ENCODE data around the gene MELK.
A peak's percentile ranks its signal among the peaks of the same experiment; 100 is the strongest.

The MELK gene

GRCh38 chr9:36676778-36677485 is 104.2 kb downstream of the MELK start:
- no peak for DNase-seq

DNA sequence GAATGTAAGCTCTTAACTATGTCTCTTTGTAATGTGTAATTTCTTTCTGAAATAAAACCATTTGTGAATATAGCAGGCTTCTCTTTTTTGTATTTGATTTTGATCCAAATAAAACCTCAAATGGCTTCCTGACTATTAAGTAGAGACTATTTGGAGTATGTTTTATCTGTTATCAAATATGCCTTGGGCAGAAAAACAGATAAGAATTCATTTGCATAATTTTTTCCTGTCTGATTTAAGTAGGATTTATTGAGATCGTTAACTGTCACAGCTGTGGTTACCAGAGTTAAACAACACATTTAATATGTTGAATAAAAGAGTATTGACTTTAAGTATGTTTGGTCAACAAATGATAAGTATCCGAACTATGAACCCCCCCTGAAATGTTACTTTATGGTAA is 104.9 kb downstream of the MELK start:
- no peak for DNase-seq

DNA sequence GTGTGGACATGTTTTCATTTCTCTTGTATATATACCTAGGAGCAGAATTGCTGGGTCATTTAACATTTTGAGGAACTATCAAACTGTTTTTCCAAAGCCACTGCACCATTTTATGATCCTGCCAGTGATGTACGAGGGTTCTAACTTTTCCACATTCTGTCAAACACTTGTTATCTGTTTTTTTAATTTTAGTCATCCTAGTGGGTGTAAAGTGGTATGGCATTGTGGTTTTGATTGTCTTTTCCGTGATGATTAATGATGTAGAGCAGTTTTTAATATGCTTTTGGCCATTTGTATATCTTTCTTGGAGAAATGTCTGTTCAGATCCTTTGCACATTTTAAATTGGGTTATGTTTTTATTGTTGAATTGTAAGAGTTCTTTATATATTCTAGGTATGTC is 107.0 kb downstream of the MELK start:
- no peak for DNase-seq

GRCh38 chr9:36686471-36686870 is 113.8 kb downstream of the MELK start:
- DNase-seq: no peak

DNA sequence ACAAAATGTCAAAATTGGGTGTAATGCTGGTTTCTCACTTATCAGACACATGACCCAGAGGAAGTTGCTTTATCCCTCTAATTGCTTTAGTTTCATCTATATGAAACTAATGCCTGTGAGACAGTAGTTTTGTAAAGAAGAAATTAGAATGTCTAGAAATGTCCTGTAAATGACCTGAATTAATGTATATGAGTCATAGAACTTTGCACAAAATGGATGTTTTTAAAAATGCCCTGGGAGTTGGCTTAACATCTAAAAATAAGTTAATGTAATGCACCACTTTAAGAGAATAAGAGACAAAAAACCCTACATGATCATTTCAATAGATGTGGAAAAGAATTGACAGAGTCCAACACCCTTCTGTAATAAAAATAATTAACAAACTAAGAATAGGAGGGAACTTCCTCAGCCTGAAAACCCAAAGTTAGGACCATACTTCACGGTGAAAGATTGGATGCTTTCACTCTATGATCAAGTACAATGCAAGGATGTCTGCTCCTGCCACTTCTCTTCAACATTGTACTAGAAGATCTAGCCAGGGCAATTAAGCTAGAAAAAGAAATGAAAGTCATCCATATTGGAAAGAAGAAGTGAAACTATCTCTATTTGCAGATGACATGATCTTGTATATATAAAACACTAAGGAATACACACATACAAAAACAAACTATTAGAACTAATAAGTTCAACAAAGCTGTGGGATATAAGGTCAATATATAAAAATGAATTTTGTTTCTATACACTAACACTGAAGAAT is 117.9 kb downstream of the MELK start:
- no peak for DNase-seq

DNA sequence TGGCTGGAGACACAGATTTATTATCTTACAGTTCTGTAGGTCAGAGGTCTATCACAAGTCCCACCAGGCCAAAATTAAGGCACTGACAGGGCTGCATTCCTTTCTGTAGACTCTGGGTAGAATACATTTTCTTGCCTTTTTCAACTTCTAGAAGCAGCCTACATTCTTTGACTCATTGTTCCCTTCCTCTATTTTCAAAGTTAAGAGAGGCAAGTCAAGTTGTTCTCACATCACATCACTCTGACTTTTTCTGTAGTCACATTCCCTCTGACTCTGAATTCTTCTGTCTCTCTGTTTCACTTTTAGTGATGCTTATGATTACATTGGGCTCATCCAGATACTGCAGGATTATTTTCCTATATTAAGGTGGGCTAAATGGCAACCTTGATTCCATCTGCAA is 119.0 kb downstream of the MELK start:
- no peak for DNase-seq

- DNase-seq: no peak
Measured at GRCh38 chr9:36698984-36699383, 126.3 kb downstream of the MELK start.

DNA sequence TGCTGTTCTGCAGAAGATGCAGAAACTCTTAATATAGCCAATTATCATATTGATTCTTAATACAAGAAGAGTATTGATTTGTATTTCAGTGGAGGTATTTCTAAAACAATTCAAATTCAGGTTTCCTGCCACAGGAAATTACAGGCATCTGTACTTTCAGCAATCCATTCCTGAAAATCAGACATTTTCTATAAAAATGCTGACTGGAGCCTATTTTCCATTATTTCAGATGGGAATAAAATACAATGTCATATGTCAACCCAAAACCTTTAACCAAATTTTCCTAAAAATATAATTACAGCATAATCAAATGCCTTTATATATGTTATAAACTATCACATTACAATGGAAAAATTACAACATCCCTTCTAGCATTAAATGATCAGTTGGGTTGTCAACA is 131.5 kb downstream of the MELK start:
- DNase-seq: no peak

DNA sequence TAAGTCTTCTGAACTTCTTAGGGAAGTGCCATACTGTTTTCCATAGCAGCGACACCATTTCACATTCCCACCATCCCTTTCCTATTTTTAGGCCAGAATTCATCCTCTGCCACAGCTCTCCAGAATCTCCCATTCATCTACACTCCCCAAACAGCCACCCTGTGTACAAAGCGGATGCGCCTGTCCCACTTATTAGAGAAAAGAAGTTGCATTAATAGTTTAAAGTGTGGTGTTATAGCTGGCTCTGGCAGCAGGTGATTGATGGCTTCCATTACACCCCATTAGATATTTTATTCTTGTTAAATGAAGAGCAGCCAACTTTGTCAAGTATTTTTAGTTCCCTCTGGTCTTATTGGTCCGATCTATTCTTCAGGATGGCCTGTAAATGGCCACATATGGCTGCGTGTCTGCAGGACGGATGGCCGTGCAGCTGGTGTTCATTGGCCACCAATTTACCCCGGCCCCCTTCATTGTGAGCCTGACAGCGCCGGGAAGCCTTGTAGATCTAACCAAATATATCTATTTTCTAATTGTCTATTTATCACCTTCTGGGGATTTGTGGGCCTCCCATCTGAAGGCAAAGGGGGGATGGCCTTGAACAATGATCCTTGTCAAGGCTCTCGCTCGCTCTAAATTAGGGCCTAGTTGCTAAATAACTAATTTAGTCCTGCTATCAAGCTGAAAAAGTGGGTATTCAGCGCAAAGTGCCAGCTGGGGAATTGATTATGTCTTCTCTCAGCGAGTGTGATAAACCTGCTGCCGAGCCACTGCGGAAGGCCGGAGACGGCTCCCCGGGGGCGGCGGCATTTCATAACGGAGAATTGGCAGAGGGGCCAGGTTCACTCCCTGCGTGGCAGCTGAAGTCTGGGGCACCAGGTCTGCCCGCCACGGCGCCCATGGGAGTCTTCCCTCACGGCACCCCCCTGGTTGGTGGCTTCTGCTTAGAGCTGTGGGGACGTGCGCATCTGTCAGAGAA is 141.1 kb downstream of the MELK start:
- DNase-seq: no peak

GRCh38 chr9:36716496-36716895 is 143.8 kb downstream of the MELK start:
- DNase-seq: no peak

- DNase-seq: no peak
Measured at GRCh38 chr9:36717276-36717675, 144.6 kb downstream of the MELK start.

DNA sequence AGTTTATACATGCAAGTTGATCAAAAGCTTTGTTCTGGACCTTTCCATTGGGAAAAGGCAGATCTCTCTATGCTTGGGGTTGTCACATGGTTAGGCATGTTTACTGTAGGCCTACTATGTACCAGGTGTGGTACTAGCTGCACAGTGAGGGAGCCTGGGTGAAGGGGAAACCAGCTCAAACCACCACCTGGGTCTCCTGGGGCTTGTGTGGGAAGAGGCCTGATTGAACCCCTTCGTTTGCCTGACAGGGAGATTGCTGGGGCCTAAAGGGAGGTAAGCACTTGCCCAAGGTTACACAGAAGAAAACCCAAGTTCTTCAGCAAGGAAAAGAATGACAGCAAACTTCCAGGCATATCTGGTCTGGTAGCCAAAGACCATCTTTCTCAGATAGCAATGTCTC is 145.9 kb downstream of the MELK start:
- no peak for DNase-seq

- DNase-seq: no peak
Measured at GRCh38 chr9:36720043-36720442, 147.3 kb downstream of the MELK start.

GRCh38 chr9:36721846-36722588 is 149.3 kb downstream of the MELK start:
- peak; percentile 84 for DNase-seq

DNA sequence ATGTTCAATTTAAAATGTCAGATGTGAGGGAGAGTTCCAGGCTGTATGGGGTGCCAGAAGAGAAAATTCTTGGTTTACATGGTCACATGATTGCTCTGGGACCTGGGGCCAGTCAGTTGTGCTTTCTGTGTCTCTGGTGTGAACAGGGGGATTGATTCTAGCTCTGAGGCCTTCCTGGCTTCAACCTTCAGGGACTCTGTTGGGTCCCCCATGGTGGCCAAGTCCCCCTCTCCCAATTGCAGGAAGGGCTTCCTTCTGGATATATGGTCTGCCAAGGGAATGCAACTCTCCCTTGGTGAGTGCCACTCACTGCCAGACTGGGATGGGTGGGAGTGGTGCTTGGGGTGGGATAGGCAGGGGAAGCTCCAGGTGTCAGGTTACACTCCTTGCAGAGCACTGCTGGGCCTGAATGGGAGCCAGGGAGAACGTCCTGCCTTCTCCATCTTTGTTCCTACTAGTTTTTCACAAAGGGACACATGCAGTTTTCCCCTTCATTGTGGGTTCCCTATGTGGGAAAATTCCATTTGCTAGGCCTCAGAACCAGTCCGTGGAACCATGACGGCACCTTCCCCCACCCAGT is 153.2 kb downstream of the MELK start:
- DNase-seq: no peak
